Stimulated activated CD4-positive, alpha-beta T cell treated with anti-CD3 and anti-CD28 coated beads, TNF-alpha, amount 100 ng/mL, for 1 hour (primary cell): ENCODE results near the gene OR10AD1.
"Not testable (repeated sequence)": the region's sequence is repeated elsewhere in the genome, so short reads cannot be mapped to it uniquely, and the experiment has no call there.

Experiments used
- DNase-seq, 3 donors: peaks; one replicate each; pipeline ENCODE4 v3.0.0-alpha.2; 2020; ENCODE audit warnings: low read depth in 3 of 3, low spot score in 1 of 3

OR10AD1 gene

DNA sequence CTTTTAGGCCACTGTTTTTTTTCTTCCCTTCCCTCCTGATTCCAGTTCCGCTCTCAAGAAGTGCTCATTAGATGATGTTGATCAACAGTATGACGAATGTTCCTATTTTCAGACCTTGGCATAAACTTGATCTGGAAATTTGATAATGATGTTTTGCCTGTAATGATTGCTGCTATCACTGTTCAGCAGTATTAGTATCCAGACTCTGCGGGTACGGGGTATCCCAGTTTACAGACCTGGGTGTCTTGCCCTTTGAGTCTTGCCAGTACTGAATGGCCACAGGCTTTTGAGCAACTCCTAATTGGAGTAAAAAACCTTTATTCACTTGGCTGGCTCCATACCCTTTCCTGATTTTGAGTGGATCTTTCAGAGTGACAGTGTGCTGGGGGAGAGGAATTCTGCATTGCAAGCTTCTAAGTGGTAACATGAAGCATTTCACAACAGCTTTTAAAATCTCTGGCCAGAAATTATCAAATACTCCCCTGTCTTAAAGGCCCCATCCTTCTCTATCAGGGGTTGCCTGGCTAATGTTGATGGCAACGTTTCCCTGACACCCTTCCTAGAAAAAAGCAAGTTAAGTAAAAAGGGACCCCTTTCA is 39.8 kb downstream of the OR10AD1 start:
- DNase-seq = no peak

DNA sequence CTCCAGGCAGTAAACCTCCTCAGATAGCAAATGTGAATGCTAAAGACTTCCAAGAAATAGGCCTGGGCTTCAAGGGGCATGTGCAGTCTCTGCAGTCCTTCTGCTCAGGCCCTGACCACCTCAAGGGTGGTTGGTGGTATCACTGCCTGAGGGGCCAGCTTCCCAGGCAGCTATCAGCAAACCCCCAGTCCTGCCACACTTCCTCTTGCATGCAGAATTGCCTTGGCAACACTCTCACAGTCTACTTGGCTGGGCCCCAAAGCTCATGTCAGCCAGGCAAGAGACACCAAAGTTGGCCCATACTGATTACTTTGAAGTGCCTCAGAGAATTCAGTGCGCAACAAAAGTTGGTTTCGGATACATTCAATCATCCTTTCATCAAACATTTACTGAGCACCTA is 42.3 kb downstream of the OR10AD1 start:
- no peak for DNase-seq

DNA sequence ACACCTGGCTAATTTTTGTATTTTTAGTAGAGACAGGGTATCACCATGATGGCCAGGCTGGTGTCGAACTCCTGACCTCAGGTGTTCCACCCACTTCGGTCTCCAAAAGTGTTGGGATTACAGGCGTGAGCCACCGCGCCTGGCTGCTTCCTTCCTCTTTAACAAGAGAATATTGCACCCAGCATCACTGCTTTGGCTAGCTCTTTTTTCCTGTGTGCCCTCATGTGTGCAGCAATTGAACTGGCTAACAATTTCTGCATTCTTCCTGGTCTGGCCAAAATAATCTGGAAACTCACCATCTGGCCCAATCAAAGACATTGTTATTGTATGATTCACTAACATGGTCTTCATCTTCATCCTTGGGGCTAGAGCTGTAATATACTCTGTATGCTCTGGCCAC is 43.0 kb downstream of the OR10AD1 start:
- no peak for DNase-seq

DNA sequence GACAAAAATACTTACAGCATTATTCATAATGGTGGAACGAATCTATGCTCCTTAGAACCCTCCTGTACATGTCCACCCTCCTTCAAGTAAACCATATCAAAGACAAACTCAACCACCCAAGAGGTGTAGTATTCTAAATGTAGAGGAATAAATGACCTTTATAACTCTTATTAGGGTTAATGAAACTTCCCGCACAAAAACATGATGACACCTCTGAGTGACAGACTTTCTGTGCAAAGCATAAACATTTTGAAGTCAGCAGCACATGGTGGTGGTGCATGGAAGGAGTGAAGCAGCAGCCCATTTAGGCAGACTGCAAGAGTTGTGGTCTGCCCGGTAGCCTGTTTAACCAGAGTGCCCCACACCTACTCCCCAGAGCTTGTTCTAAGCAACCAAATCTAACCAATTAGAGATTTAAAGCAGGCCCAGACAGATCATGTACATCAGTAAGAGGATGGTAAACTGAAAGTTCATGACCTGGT is 45.2 kb downstream of the OR10AD1 start:
- no peak for DNase-seq

DNA sequence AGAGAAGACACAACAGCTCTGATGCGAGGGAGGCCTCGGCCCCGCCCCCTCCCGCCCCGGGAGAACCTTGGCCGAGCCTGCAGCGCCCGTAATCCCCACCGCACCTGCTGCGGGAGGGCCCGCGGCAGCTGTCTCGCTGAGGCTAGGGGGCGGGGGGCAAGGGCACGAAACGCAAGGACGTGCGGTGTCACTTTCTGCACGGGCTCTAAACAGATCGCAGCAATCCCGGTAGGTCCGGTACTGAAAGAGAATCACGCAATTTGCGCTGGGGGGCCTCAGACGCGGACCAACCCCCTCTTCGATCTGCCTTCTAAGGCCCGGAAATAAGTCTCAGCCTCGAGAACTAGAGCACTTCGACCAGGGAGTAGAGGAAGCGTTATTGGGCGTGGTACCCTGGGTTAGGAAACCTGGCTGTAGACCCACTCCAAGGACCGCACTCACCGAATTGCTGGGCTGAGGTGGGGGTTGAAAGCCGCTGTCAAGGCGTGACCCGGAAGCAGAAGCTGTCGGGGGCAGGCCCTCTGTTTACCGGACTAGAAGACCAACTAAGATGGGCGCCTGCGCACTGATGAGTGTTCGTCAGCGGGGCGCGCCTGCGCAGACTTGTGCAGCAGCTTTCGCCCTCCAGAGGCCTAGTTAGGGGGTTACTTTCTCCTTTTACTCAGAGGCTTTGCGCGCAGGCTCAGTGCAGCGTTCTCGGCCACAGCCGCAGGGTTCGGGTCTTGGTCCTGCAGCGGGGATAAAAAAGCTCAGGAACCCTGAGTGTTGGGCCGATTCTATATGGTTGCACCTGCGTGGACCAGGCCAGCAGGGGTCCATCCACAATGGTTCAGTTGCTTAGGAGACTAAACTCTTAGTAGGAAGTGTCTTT is 45.8 kb downstream of the OR10AD1 start, which contains the start of gene ASB8:
Gene ASB8, minus strand, starts transcription at position 498 of the 871 bp plus-strand sequence. CDS start 4,019 bp downstream, outside the sequence.
- peak; percentile 97 to 100 (median 98) for DNase-seq

GRCh38 chr12:48156652-48157017 is 46.5 kb downstream of the OR10AD1 start:
- no peak for DNase-seq

- DNase-seq = not testable (repeated sequence)
These were observed 47.3 kb downstream of the OR10AD1 start for GRCh38 chr12:48155786-48156185.
